Endothelial cell of umbilical vein (primary cell): ENCODE data around the gene HPSE2. TPM values are rescaled to one million over a fixed set of nuclear protein-coding genes. Genes with fewer than 3 reads are reported as not detected.

Source experiments
- BruUV-seq: library from RNA; stranded (reverse); fragments of 400-500 nt; replicated peaks from 2 replicates; lab custom pipeline; 2021; lab: Mats Ljungman, UMichigan
- CTCF ChIA-PET: fragments of 300-600, 350-600 bp; sonication (Branson Sonifier 250); formaldehyde crosslinking; loops from one replicate; lab custom pipeline; 2021; ENCODE audit warnings: antibody characterized with exemption, inconsistent platforms; lab: Charles Lee
- POLR2A ChIA-PET: fragments of 300-600, 350-600 bp; sonication (Branson Sonifier 250); formaldehyde crosslinking; loops from one replicate; lab custom pipeline; 2021; ENCODE audit warnings: antibody characterized with exemption, inconsistent platforms; lab: Charles Lee
- DNase-seq: peaks from one replicate; pipeline ENCODE4 v3.0.0-alpha.2; 2011; ENCODE audit warnings: low read depth, low spot score
- FAIRE-seq: peaks from 2 replicates; lab custom pipeline; 2011; peaks lifted over from hg19 to GRCh38; lab: Jason Lieb, UNC
- H2AFZ ChIP-seq: 2 replicates; pipeline ENCODE4 v1.6.0; 2012; ENCODE audit warnings: low read depth, low read length, control low read depth, inconsistent platforms
- H3K27ac ChIP-seq: 2 replicates; pipeline ENCODE4 v1.5.1; 2011; ENCODE audit warnings: low read depth, mild to moderate bottlenecking, control low read depth, low read length, moderate library complexity; ENCODE audit not compliant: insufficient read depth
- H3K27me3 ChIP-seq, 2 experiments: 2 replicates each; pipeline versions ENCODE4 v1.6.0 to v1.6.1; 2011; ENCODE audit warnings: low read length in 2 of 2, mixed read lengths in 1 of 2; ENCODE audit not compliant: control insufficient read depth in 2 of 2, insufficient read depth in 2 of 2
- H3K36me3 ChIP-seq, 2 experiments: 2 replicates in 1 of 2; 3 replicates in 1 of 2; pipeline ENCODE4 v1.5.1; 2011; ENCODE audit warnings: low read length in 2 of 2, mild to moderate bottlenecking in 1 of 2, moderate library complexity in 1 of 2; ENCODE audit not compliant: control insufficient read depth in 2 of 2, insufficient read depth in 2 of 2; ENCODE audit errors: extremely low read depth in 1 of 2
- H3K4me1 ChIP-seq: 3 replicates; pipeline ENCODE4 v1.5.1; 2011; ENCODE audit warnings: mild to moderate bottlenecking, low read length; ENCODE audit not compliant: control insufficient read depth, insufficient read depth; ENCODE audit errors: extremely low read depth
- H3K4me2 ChIP-seq: 2 replicates; pipeline ENCODE4 v1.6.1; 2011; ENCODE audit warnings: low read length, control low read depth, mixed read lengths; ENCODE audit not compliant: insufficient read depth
- H3K4me3 ChIP-seq, 3 experiments: fragments of 200-600 bp in 1 of 3; sonication (generic), shearing (Covaris generic) in 1 of 3; replicated peaks in 1 of 3; 2 replicates each; pipeline ENCODE4 v1.5.1; 2011 to 2016; ENCODE audit warnings: control low read depth in 3 of 3, low read length in 3 of 3, mild to moderate bottlenecking in 2 of 3, inconsistent platforms in 1 of 3, low read depth in 1 of 3, moderate library complexity in 1 of 3; ENCODE audit not compliant: insufficient read depth in 1 of 3
- H3K79me2 ChIP-seq: 2 replicates; pipeline ENCODE4 v1.6.0; 2012; ENCODE audit warnings: low read length, inconsistent platforms; ENCODE audit not compliant: control insufficient read depth, insufficient read depth
- H3K9ac ChIP-seq: replicated peaks from 2 replicates; pipeline ENCODE3; 2011; ENCODE audit warnings: low read length, control low read depth; ENCODE audit not compliant: insufficient read depth; ENCODE audit errors: extremely low read depth
- H3K9me1 ChIP-seq: replicated peaks from 3 replicates; pipeline ENCODE4 v1.6.0; 2011; ENCODE audit warnings: mild to moderate bottlenecking, low read length; ENCODE audit not compliant: control insufficient read depth, insufficient read depth; ENCODE audit errors: extremely low read depth
- H3K9me3 ChIP-seq: replicated peaks from 2 replicates; pipeline ENCODE4 v1.5.1; 2012; ENCODE audit warnings: low read length, inconsistent platforms; ENCODE audit not compliant: control insufficient read depth, insufficient read depth
- H4K20me1 ChIP-seq: replicated peaks from 2 replicates; pipeline ENCODE3; 2011; ENCODE audit warnings: mild to moderate bottlenecking, low read length; ENCODE audit not compliant: control insufficient read depth, insufficient read depth; ENCODE audit errors: extremely low read depth
- CTCF ChIP-seq, 2 donors: IDR thresholded peaks; 1 replicate in 1 of 2; 2 replicates in 1 of 2; pipeline ENCODE4 v1.5.1; 2011; ENCODE audit warnings: low read length in 2 of 2, mild to moderate bottlenecking in 2 of 2, moderate library complexity in 2 of 2, control low read depth in 1 of 2, inconsistent platforms in 1 of 2, low read depth in 1 of 2; ENCODE audit not compliant: insufficient read depth in 1 of 2; ENCODE audit errors: extremely low read depth in 1 of 2
- EZH2 ChIP-seq: IDR thresholded peaks from 2 replicates; pipeline ENCODE4 v1.6.1; 2012; ENCODE audit warnings: borderline replicate concordance, low read depth, mild to moderate bottlenecking, moderate library complexity, low read length, inconsistent platforms; ENCODE audit not compliant: severe bottlenecking
- FOS ChIP-seq: IDR thresholded peaks from 2 replicates; pipeline ENCODE4 v1.6.1; 2011; ENCODE audit warnings: mild to moderate bottlenecking, low read length, moderate library complexity, borderline replicate concordance; ENCODE audit not compliant: insufficient read depth
- GATA2 ChIP-seq: IDR thresholded peaks from 2 replicates; pipeline ENCODE4 v1.7.0; 2011; ENCODE audit warnings: low read depth, mild to moderate bottlenecking, moderate library complexity, mixed read lengths, low read length; ENCODE audit not compliant: insufficient read length, insufficient read depth
- JUN ChIP-seq: IDR thresholded peaks from 2 replicates; pipeline ENCODE4 v1.6.1; 2011; ENCODE audit warnings: borderline replicate concordance, low read depth; ENCODE audit not compliant: insufficient read length, insufficient read depth
- MAX ChIP-seq: IDR thresholded peaks from 2 replicates; pipeline ENCODE4 v1.6.1; 2011; ENCODE audit not compliant: insufficient read depth, insufficient read length
- MYC ChIP-seq: IDR thresholded peaks from one replicate; pipeline ENCODE4 v1.6.1; 2011; ENCODE audit warnings: mild to moderate bottlenecking, low read depth, low read length
- POLR2A ChIP-seq: IDR thresholded peaks from 2 replicates; pipeline ENCODE4 v1.6.1; 2012; ENCODE audit warnings: low read depth, mild to moderate bottlenecking, control low read depth, low read length
- POLR2AphosphoS5 ChIP-seq: IDR thresholded peaks from 2 replicates; pipeline ENCODE4 v1.6.1; 2012; ENCODE audit warnings: low read depth, mild to moderate bottlenecking, control low read depth, low read length, moderate library complexity; ENCODE audit not compliant: insufficient read depth
- dilution Hi-C: fragments of 300-500 bp; cut with MboI; formaldehyde crosslinking; loops from one replicate; pipeline ENCODE4 v1.15.0; 2019; ENCODE audit warnings: low sequenced_read_pairs; ENCODE audit not compliant: extremely low pct_ligation_motif_present
- intact Hi-C: fragments of 100-400 bp; cut with micrococcal nuclease; formaldehyde crosslinking; loops from one replicate; pipeline ENCODE4 v1.10.0; 2022
- polyA plus RNA-seq, 4 experiments: library from polyadenylated mRNA; depleted of rRNA in 3 of 4; stranded (reverse) in 3 of 4; unstranded in 1 of 4; fragments of >200 nt; gene quantifications; 2 replicates each; pipeline versions ENCODE4 v1.2.1 to v1.2.3, GENCODE V29; 2011 to 2012; ENCODE audit warnings: missing spikeins in 1 of 4
- total RNA-seq: library from RNA; stranded (reverse); gene quantifications from 2 replicates; pipeline ENCODE4 v1.2.3, GENCODE V29; 2021

HPSE2 gene
- total and polyA plus RNA-seq, 2 donors (not counting 3 experiments of a cell fraction or from before 2014, with no cell fraction given), result not detected

- no TSS peak for BruUV-seq
- no peak for FAIRE-seq
- Histone ChIP-seq H4K20me1 (no peaks in the 10 kb centered on the region), H3K27me3 (no peaks in the 10 kb centered on the region), H3K9me3 (no peaks in the 10 kb centered on the region), H3K4me1 (no peaks in the 10 kb centered on the region), H3K9me1 (no peaks in the 10 kb centered on the region), H3K9ac (no peak overlapping the region), H3K79me2 (no peaks in the 10 kb centered on the region), H3K4me3 (no peak overlapping the region), H3K36me3 (no peaks in the 10 kb centered on the region), H3K4me2 (no peak overlapping the region), H2AFZ (no peak overlapping the region), H3K27ac (no peak overlapping the region)
- ChIA-PET CTCF (no interaction called here), POLR2A (no interaction called here)
- dilution Hi-C loops, result no loop called here
- TF ChIP-seq FOS (no peak), MYC (no peak), JUN (no peak), GATA2 (no peak), MAX (no peak), CTCF (IDR thresholded peaks at IDR 0.05; ENCODE audit: extremely low read depth in 1 of 2, insufficient read depth in 1 of 2, low read depth in 1 of 2, low read length in 2 of 2) (no peak), POLR2AphosphoS5 (no peak), POLR2A (no peak), EZH2 (no peak)
- no peak for DNase-seq
- intact Hi-C loops, result no loop called here
Measured at GRCh38 chr10:98886686-98887085, 349.0 kb downstream of the HPSE2 start.
